Measurements from ENCODE around the gene EML2.

DNA sequence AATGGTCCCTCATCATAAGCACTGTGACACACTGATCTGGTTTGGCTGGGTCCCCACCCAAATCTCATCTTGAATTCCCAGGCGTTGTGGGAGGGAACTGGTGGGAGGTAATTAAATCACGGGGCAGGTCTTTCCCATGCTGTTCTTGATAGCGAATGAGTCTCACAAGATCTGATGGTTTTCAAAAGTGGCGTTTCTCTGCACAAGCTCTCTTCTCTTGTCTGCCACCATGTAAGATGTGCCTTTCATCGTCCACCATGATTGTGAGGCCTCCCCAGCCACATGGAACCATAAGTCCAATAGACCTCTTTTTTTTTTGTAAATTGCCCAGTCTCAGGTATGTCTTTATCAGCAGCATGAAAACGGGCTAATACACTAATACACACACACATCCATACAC, 30.2 kb downstream of the EML2 start:
- TF ChIP-seq EZH2 (IDR thresholded peaks at IDR 0.05; ENCODE audit: borderline replicate concordance) (no peak), CTCF (IDR thresholded peaks at IDR 0.05; ENCODE audit: poor library complexity) (no peak)

All from hepatocyte (in vitro differentiated cells).